ENCODE results near the gene COQ3. TPM values are rescaled to one million over a fixed set of nuclear protein-coding genes. Genes with fewer than 3 reads are reported as not detected.

The COQ3 gene
- total and polyA plus RNA-seq, 2 of the 8 experiments (the other 6 are each of a cell fraction or from before 2014, with no cell fraction given), result 8.4 to 16.2 TPM

GRCh38 chr6:99331531-99331930 is 62.5 kb downstream of the COQ3 start (continued):
- no peak for TF ChIP-seq EP300 (IDR thresholded peaks at IDR 0.05; ENCODE audit: borderline replicate concordance in 1 of 2, low read depth in 2 of 2, low read length in 2 of 2)
- no peak for TF ChIP-seq SIN3A (conservative IDR thresholded peaks at IDR 0.05 in 1 of 2, IDR thresholded peaks at IDR 0.05 in 1 of 2; ENCODE audit: low read depth in 1 of 2, low read length in 2 of 2)
- no peak for TF ChIP-seq SIRT6 (IDR thresholded peaks at IDR 0.05; ENCODE audit: low read length)

Data from H1 (cell line).